HepG2 (cell line): ENCODE measurements around the gene VWCE. TPM values are rescaled to one million over a fixed set of nuclear protein-coding genes. Genes with fewer than 3 reads are reported as not detected.

ENCODE experiments used
- DMAP1 ChIP-seq: IDR thresholded peaks from 2 replicates; pipeline ENCODE4 v1.6.1; 2016
- HNF4A ChIP-seq: sonication (generic); formaldehyde crosslinking; IDR thresholded peaks from 2 replicates; pipeline ENCODE4 v1.4.0; 2020; ENCODE audit warnings: missing genetic modification reagents
- HNRNPLL ChIP-seq: fragments of 200-400 bp; formaldehyde crosslinking; IDR thresholded peaks from 2 replicates; pipeline ENCODE4 v1.6.1; 2017; ENCODE audit warnings: mild to moderate bottlenecking, low read depth, low read length; ENCODE audit not compliant: poor library complexity, severe bottlenecking
- MTA1 ChIP-seq: sonication (generic); formaldehyde crosslinking; IDR thresholded peaks from 2 replicates; pipeline ENCODE4 v1.4.0; 2020; ENCODE audit warnings: missing genetic modification reagents, mild to moderate bottlenecking, borderline replicate concordance
- MXD4 ChIP-seq: IDR thresholded peaks from 2 replicates; pipeline ENCODE4 v1.6.1; 2016; ENCODE audit warnings: mild to moderate bottlenecking, missing biosample characterization, missing genetic modification reagents
- MZF1 ChIP-seq: sonication (generic); formaldehyde crosslinking; IDR thresholded peaks from 2 replicates; pipeline ENCODE4 v1.8.1; 2023; ENCODE audit warnings: mild to moderate bottlenecking, missing genetic modification reagents, borderline replicate concordance
- NR2F6 ChIP-seq, 2 experiments: IDR thresholded peaks; 2 replicates each; pipeline ENCODE4 v1.6.1; 2016; ENCODE audit warnings: antibody characterized with exemption in 1 of 2, mild to moderate bottlenecking in 1 of 2
- PHF8 ChIP-seq: sonication (generic); formaldehyde crosslinking; IDR thresholded peaks from 2 replicates; pipeline ENCODE4 v1.5.0; 2020; ENCODE audit warnings: missing genetic modification reagents
- RFX5 ChIP-seq: IDR thresholded peaks from 2 replicates; pipeline ENCODE4 v1.6.1; 2011; ENCODE audit warnings: low read depth, low read length, improper control_type of control experiment
- ZBTB8A ChIP-seq: sonication (generic); formaldehyde crosslinking; IDR thresholded peaks from 2 replicates; pipeline ENCODE4 v1.4.0; 2020; ENCODE audit warnings: mild to moderate bottlenecking, low read depth, missing genetic modification reagents, borderline replicate concordance
- ZFP37 ChIP-seq: sonication (generic); formaldehyde crosslinking; IDR thresholded peaks from 2 replicates; pipeline ENCODE4 v1.4.0; 2020; ENCODE audit warnings: missing genetic modification reagents, borderline replicate concordance
- ZIK1 ChIP-seq: sonication (generic); formaldehyde crosslinking; IDR thresholded peaks from 2 replicates; pipeline ENCODE4 v1.5.0; 2020; ENCODE audit warnings: mild to moderate bottlenecking, low read depth, missing genetic modification reagents, borderline replicate concordance
- ZNF292 ChIP-seq: sonication (generic); formaldehyde crosslinking; IDR thresholded peaks from 2 replicates; pipeline ENCODE4 v1.8.1; 2022; ENCODE audit warnings: mild to moderate bottlenecking, low read depth, missing genetic modification reagents, borderline replicate concordance
- ZNF329 ChIP-seq: sonication (generic); formaldehyde crosslinking; IDR thresholded peaks from 2 replicates; pipeline ENCODE4 v1.9.0; 2021; ENCODE audit warnings: low read depth, mild to moderate bottlenecking, missing genetic modification reagents
- ZNF839 ChIP-seq: sonication (generic); formaldehyde crosslinking; IDR thresholded peaks from 2 replicates; pipeline ENCODE4 v1.4.0; 2020; ENCODE audit warnings: missing genetic modification reagents, mild to moderate bottlenecking, borderline replicate concordance
- polyA plus RNA-seq, 8 experiments: library from polyadenylated mRNA; depleted of rRNA in 3 of 8; stranded (reverse) in 7 of 8; unstranded in 1 of 8; fragments of >200 nt; fragmentation: Illumina TruSeq in 4 of 8; extraction: Trizol in 4 of 8; gene quantifications; 2 replicates each; pipeline versions ENCODE4 v1.2.1 to v1.2.3, GENCODE V29; 2011 to 2016; ENCODE audit warnings: low read depth in 4 of 8, missing spikeins in 1 of 8, mixed read lengths in 1 of 8; ENCODE audit not compliant: insufficient read depth in 1 of 8
- total RNA-seq, 5 experiments: library from RNA; depleted of rRNA; stranded (reverse); fragments of >200 nt; fragmentation: Illumina TruSeq; extraction: Trizol; gene quantifications; 2 replicates each; pipeline ENCODE4 v1.2.3, GENCODE V29; 2016; ENCODE audit warnings: low read depth in 1 of 5
- TF ChIP-seq, protein P1 (sequence below): sonication (generic); formaldehyde crosslinking; IDR thresholded peaks from 2 replicates; pipeline ENCODE4 v1.4.0; 2020; ENCODE audit warnings: mild to moderate bottlenecking, missing genetic modification reagents
- TF ChIP-seq, protein P2 (sequence below): sonication (generic); formaldehyde crosslinking; IDR thresholded peaks from 2 replicates; pipeline ENCODE4 v1.4.0; 2020; ENCODE audit warnings: mild to moderate bottlenecking, missing genetic modification reagents
- TF ChIP-seq, protein P3 (sequence below): sonication (generic); formaldehyde crosslinking; IDR thresholded peaks from 2 replicates; pipeline ENCODE4 v1.4.0; 2020; ENCODE audit warnings: missing genetic modification reagents, low read depth, mild to moderate bottlenecking, borderline replicate concordance
- TF ChIP-seq, protein P4 (sequence below): sonication (generic); formaldehyde crosslinking; IDR thresholded peaks from 2 replicates; pipeline ENCODE4 v1.4.0; 2020; ENCODE audit warnings: missing genetic modification reagents

VWCE gene
- total and polyA plus RNA-seq, 2 of the 13 experiments (the other 11 are each of a cell fraction or from before 2014, with no cell fraction given) = 27.6 to 58.3 TPM

DNA sequence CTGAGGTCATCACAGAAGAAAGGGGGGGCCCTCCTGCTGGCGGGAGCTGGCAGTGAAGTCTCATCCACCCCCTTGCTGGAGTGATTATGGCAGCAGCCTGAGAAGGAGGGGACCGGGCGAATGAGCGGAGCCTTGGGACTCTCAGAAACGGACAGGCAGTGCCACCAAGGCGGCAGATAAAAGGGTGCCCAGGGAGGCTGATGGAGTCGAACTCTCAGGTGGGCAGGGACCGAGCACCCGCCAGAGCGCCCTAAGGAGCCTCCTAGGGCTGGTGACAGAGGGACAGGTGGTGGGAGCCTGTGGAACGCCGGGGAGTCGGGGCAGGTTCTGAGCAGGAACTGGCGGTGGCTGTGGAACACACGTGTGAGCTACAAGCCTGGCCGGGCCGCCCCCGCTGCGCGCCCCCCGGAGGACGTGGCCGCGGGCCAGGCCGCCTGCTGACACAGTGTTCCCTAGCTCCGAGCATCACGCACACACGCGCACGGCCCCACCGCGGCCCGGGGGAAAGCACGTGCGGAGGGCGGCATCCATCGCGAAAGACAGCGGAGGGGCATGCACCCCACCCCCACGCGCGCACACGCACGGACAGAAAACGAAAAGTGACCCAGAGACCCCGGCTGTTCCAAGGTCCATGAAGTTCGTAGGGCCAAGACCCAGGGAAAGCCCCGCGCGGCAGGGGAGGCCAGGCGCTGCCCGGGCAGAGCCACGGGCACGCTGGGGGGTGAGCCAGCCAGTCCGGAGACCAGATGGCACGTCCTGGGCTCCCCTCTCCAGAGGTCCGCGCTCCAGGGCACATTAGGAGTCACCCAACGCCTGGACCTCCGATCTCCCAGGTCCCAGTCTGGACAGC lies 1.0 kb downstream of the VWCE start (continued):
- TF ChIP-seq, protein P1, sequence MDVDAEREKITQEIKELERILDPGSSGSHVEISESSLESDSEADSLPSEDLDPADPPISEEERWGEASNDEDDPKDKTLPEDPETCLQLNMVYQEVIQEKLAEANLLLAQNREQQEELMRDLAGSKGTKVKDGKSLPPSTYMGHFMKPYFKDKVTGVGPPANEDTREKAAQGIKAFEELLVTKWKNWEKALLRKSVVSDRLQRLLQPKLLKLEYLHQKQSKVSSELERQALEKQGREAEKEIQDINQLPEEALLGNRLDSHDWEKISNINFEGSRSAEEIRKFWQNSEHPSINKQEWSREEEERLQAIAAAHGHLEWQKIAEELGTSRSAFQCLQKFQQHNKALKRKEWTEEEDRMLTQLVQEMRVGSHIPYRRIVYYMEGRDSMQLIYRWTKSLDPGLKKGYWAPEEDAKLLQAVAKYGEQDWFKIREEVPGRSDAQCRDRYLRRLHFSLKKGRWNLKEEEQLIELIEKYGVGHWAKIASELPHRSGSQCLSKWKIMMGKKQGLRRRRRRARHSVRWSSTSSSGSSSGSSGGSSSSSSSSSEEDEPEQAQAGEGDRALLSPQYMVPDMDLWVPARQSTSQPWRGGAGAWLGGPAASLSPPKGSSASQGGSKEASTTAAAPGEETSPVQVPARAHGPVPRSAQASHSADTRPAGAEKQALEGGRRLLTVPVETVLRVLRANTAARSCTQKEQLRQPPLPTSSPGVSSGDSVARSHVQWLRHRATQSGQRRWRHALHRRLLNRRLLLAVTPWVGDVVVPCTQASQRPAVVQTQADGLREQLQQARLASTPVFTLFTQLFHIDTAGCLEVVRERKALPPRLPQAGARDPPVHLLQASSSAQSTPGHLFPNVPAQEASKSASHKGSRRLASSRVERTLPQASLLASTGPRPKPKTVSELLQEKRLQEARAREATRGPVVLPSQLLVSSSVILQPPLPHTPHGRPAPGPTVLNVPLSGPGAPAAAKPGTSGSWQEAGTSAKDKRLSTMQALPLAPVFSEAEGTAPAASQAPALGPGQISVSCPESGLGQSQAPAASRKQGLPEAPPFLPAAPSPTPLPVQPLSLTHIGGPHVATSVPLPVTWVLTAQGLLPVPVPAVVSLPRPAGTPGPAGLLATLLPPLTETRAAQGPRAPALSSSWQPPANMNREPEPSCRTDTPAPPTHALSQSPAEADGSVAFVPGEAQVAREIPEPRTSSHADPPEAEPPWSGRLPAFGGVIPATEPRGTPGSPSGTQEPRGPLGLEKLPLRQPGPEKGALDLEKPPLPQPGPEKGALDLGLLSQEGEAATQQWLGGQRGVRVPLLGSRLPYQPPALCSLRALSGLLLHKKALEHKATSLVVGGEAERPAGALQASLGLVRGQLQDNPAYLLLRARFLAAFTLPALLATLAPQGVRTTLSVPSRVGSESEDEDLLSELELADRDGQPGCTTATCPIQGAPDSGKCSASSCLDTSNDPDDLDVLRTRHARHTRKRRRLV = peak; percentile 68; the same call in 1 of the 2 replicates
- no peak for TF ChIP-seq MZF1 (CRISPR knock-in tag)
- no peak for TF ChIP-seq ZNF292 (CRISPR knock-in tag)
- TF ChIP-seq, protein P2, sequence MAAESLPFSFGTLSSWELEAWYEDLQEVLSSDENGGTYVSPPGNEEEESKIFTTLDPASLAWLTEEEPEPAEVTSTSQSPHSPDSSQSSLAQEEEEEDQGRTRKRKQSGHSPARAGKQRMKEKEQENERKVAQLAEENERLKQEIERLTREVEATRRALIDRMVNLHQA (CRISPR knock-in tag) = 0 out of 2 replicates have a peak, but pooled peaks have one; percentile 31
- TF ChIP-seq, protein P3, sequence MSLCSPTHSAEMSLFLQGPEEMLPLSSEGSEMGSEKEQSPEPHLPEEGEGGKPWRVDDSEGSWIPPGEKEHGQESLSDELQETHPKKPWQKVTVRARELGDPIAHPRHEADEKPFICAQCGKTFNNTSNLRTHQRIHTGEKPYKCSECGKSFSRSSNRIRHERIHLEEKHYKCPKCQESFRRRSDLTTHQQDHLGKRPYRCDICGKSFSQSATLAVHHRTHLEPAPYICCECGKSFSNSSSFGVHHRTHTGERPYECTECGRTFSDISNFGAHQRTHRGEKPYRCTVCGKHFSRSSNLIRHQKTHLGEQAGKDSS (CRISPR knock-in tag) = no peak
- TF ChIP-seq NR2F6 (IDR thresholded peaks at IDR 0.05) = no peak
- no peak for TF ChIP-seq NR2F6 (CRISPR knock-in tag; IDR thresholded peaks at IDR 0.05)
- 0 out of 2 replicates have a peak, but pooled peaks have one; percentile 17 for TF ChIP-seq ZFP37 (CRISPR knock-in tag)
- peak; percentile 25; the same call in 1 of the 2 replicates for TF ChIP-seq HNF4A (CRISPR knock-in tag)
- no peak for TF ChIP-seq ZBTB8A (CRISPR knock-in tag)
- peak; percentile 28; the same call in 1 of the 2 replicates for TF ChIP-seq MXD4 (CRISPR knock-in tag)
- TF ChIP-seq RFX5 = 0 out of 2 replicates have a peak, but pooled peaks have one; percentile 19
- peak; percentile 35 for TF ChIP-seq MTA1 (CRISPR knock-in tag)
- TF ChIP-seq HNRNPLL = no peak
- peak; percentile 31; the same call in 1 of the 2 replicates for TF ChIP-seq ZNF329 (CRISPR knock-in tag)
- TF ChIP-seq, protein P4, sequence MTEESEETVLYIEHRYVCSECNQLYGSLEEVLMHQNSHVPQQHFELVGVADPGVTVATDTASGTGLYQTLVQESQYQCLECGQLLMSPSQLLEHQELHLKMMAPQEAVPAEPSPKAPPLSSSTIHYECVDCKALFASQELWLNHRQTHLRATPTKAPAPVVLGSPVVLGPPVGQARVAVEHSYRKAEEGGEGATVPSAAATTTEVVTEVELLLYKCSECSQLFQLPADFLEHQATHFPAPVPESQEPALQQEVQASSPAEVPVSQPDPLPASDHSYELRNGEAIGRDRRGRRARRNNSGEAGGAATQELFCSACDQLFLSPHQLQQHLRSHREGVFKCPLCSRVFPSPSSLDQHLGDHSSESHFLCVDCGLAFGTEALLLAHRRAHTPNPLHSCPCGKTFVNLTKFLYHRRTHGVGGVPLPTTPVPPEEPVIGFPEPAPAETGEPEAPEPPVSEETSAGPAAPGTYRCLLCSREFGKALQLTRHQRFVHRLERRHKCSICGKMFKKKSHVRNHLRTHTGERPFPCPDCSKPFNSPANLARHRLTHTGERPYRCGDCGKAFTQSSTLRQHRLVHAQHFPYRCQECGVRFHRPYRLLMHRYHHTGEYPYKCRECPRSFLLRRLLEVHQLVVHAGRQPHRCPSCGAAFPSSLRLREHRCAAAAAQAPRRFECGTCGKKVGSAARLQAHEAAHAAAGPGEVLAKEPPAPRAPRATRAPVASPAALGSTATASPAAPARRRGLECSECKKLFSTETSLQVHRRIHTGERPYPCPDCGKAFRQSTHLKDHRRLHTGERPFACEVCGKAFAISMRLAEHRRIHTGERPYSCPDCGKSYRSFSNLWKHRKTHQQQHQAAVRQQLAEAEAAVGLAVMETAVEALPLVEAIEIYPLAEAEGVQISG (CRISPR knock-in tag) = no peak; the same call in 1 of the 2 replicates
- peak; percentile 89 for TF ChIP-seq DMAP1
- no peak for TF ChIP-seq ZNF839
- 0 out of 2 replicates have a peak, but pooled peaks have one; percentile 33 for TF ChIP-seq ZIK1 (CRISPR knock-in tag)
- no peak; the same call in 1 of the 2 replicates for TF ChIP-seq PHF8 (CRISPR knock-in tag)
